ENCODE measurements around the gene RAMAC.

RAMAC gene

GRCh38 chr15:82958638-82959037 lies 27.4 kb upstream of the RAMAC start:
- peaks cover 13% of the 10 kb centered on the region for H3K36me3 Mint-ChIP-seq
- no peaks in the 10 kb centered on the region for H3K9me3 Mint-ChIP-seq
- no peak for ATAC-seq
- H3K27me3 Mint-ChIP-seq: no peaks in the 10 kb centered on the region
- H3K27ac Mint-ChIP-seq: peak overlapping the region; percentile 7
- no peak overlapping the region for H3K4me3 Mint-ChIP-seq
- no peaks in the 10 kb centered on the region for H3K4me1 Mint-ChIP-seq

- no peak for ATAC-seq
- H3K27ac Mint-ChIP-seq: no peak overlapping the region
- no peaks in the 10 kb centered on the region for H3K4me1 Mint-ChIP-seq
- no peaks in the 10 kb centered on the region for H3K27me3 Mint-ChIP-seq
- H3K36me3 Mint-ChIP-seq: peaks cover 13% of the 10 kb centered on the region
- H3K4me3 Mint-ChIP-seq: no peak overlapping the region
- no peaks in the 10 kb centered on the region for H3K9me3 Mint-ChIP-seq
Observed at GRCh38 chr15:82959423-82959822, 26.6 kb upstream of the RAMAC start.

- no peak overlapping the region for H3K4me3 Mint-ChIP-seq
Observed at GRCh38 chr15:82960766-82961165, 25.2 kb upstream of the RAMAC start.

GRCh38 chr15:82963471-82964341 lies 22.3 kb upstream of the RAMAC start:
- Mint-ChIP-seq H3K4me1 (peaks cover 12% of the 10 kb centered on the region), H3K27me3 (no peaks in the 10 kb centered on the region), H3K27ac (no peak overlapping the region), H3K4me3 (no peak overlapping the region), H3K36me3 (no peaks in the 10 kb centered on the region), H3K9me3 (no peaks in the 10 kb centered on the region)
- no peak for ATAC-seq

More at GRCh38 chr15:82960766-82961165, 25.2 kb upstream of the RAMAC start:
- H3K4me1 Mint-ChIP-seq: peaks cover under 1% of the 10 kb centered on the region
- no peak for ATAC-seq
- H3K27me3 Mint-ChIP-seq: no peaks in the 10 kb centered on the region
- peaks cover 13% of the 10 kb centered on the region for H3K36me3 Mint-ChIP-seq
- no peak overlapping the region for H3K27ac Mint-ChIP-seq
- no peaks in the 10 kb centered on the region for H3K9me3 Mint-ChIP-seq

- peaks cover 12% of the 10 kb centered on the region for H3K4me1 Mint-ChIP-seq
- no peaks in the 10 kb centered on the region for H3K27me3 Mint-ChIP-seq
- no peak overlapping the region for H3K27ac Mint-ChIP-seq
- H3K36me3 Mint-ChIP-seq: no peaks in the 10 kb centered on the region
- no peak for ATAC-seq
- no peak overlapping the region for H3K4me3 Mint-ChIP-seq
- H3K9me3 Mint-ChIP-seq: no peaks in the 10 kb centered on the region
Observed at GRCh38 chr15:82964890-82965289, 21.1 kb upstream of the RAMAC start.

- H3K4me1 Mint-ChIP-seq: peaks cover 12% of the 10 kb centered on the region
- H3K9me3 Mint-ChIP-seq: no peaks in the 10 kb centered on the region
- peak; percentile 79 for ATAC-seq
- no peak overlapping the region for H3K4me3 Mint-ChIP-seq
- H3K27me3 Mint-ChIP-seq: no peaks in the 10 kb centered on the region
- H3K36me3 Mint-ChIP-seq: no peaks in the 10 kb centered on the region
- H3K27ac Mint-ChIP-seq: no peak overlapping the region
Observed at GRCh38 chr15:82966671-82967071, 19.3 kb upstream of the RAMAC start.

- no peak for ATAC-seq
- H3K27me3 Mint-ChIP-seq: no peaks in the 10 kb centered on the region
- H3K4me1 Mint-ChIP-seq: peaks cover 18% of the 10 kb centered on the region
- H3K4me3 Mint-ChIP-seq: no peak overlapping the region
- no peaks in the 10 kb centered on the region for H3K9me3 Mint-ChIP-seq
- no peak overlapping the region for H3K27ac Mint-ChIP-seq
- no peaks in the 10 kb centered on the region for H3K36me3 Mint-ChIP-seq
Observed at GRCh38 chr15:82968066-82968465, 17.9 kb upstream of the RAMAC start.

- no peaks in the 10 kb centered on the region for H3K36me3 Mint-ChIP-seq
- no peak overlapping the region for H3K27ac Mint-ChIP-seq
- ATAC-seq: no peak
- H3K4me1 Mint-ChIP-seq: peaks cover 18% of the 10 kb centered on the region
- no peaks in the 10 kb centered on the region for H3K9me3 Mint-ChIP-seq
- no peak overlapping the region for H3K4me3 Mint-ChIP-seq
- no peaks in the 10 kb centered on the region for H3K27me3 Mint-ChIP-seq
Observed at GRCh38 chr15:82969353-82969752, 16.7 kb upstream of the RAMAC start.

GRCh38 chr15:82970078-82970686 lies 15.8 kb upstream of the RAMAC start:
- H3K9me3 Mint-ChIP-seq: no peaks in the 10 kb centered on the region
- no peaks in the 10 kb centered on the region for H3K36me3 Mint-ChIP-seq
- H3K27ac Mint-ChIP-seq: no peak overlapping the region
- H3K4me3 Mint-ChIP-seq: no peak overlapping the region
- no peaks in the 10 kb centered on the region for H3K27me3 Mint-ChIP-seq
- H3K4me1 Mint-ChIP-seq: peaks cover 18% of the 10 kb centered on the region
- no peak for ATAC-seq

- H3K27me3 Mint-ChIP-seq: no peaks in the 10 kb centered on the region
- no peak overlapping the region for H3K27ac Mint-ChIP-seq
- no peaks in the 10 kb centered on the region for H3K36me3 Mint-ChIP-seq
- H3K4me1 Mint-ChIP-seq: peaks cover 18% of the 10 kb centered on the region
- no peak overlapping the region for H3K4me3 Mint-ChIP-seq
- no peaks in the 10 kb centered on the region for H3K9me3 Mint-ChIP-seq
- no peak for ATAC-seq
Observed at GRCh38 chr15:82970696-82971095, 15.3 kb upstream of the RAMAC start.

- peaks cover 11% of the 10 kb centered on the region for H3K4me1 Mint-ChIP-seq
- H3K9me3 Mint-ChIP-seq: no peaks in the 10 kb centered on the region
- H3K27me3 Mint-ChIP-seq: no peaks in the 10 kb centered on the region
- no peaks in the 10 kb centered on the region for H3K36me3 Mint-ChIP-seq
- H3K27ac Mint-ChIP-seq: no peak overlapping the region
- no peak for ATAC-seq
- no peak overlapping the region for H3K4me3 Mint-ChIP-seq
Observed at GRCh38 chr15:82971218-82971984, 14.6 kb upstream of the RAMAC start.

GRCh38 chr15:82972990-82973389 lies 13.0 kb upstream of the RAMAC start:
- H3K9me3 Mint-ChIP-seq: no peaks in the 10 kb centered on the region
- H3K27me3 Mint-ChIP-seq: no peaks in the 10 kb centered on the region
- H3K36me3 Mint-ChIP-seq: peaks cover 7% of the 10 kb centered on the region
- no peak overlapping the region for H3K27ac Mint-ChIP-seq
- ATAC-seq: no peak
- H3K4me3 Mint-ChIP-seq: no peak overlapping the region
- H3K4me1 Mint-ChIP-seq: peaks cover 6% of the 10 kb centered on the region

- no peak for ATAC-seq
- H3K4me3 Mint-ChIP-seq: no peak overlapping the region
Observed at GRCh38 chr15:82977076-82977475, 8.9 kb upstream of the RAMAC start.

GRCh38 chr15:82978438-82978837 lies 7.6 kb upstream of the RAMAC start:
- Mint-ChIP-seq H3K4me1 (no peaks in the 10 kb centered on the region), H3K9me3 (no peaks in the 10 kb centered on the region), H3K27ac (no peak overlapping the region), H3K36me3 (peaks cover 12% of the 10 kb centered on the region), H3K27me3 (no peaks in the 10 kb centered on the region), H3K4me3 (no peak overlapping the region)
- ATAC-seq: no peak

More at GRCh38 chr15:82977076-82977475, 8.9 kb upstream of the RAMAC start:
- H3K27ac Mint-ChIP-seq: no peak overlapping the region
- H3K4me1 Mint-ChIP-seq: peaks cover 1% of the 10 kb centered on the region
- H3K36me3 Mint-ChIP-seq: peaks cover 12% of the 10 kb centered on the region
- no peaks in the 10 kb centered on the region for H3K9me3 Mint-ChIP-seq
- no peaks in the 10 kb centered on the region for H3K27me3 Mint-ChIP-seq

GRCh38 chr15:82979726-82980125 lies 6.3 kb upstream of the RAMAC start:
- H3K4me1 Mint-ChIP-seq: peaks cover 2% of the 10 kb centered on the region
- H3K27me3 Mint-ChIP-seq: no peaks in the 10 kb centered on the region
- ATAC-seq: no peak
- no peak overlapping the region for H3K27ac Mint-ChIP-seq
- no peak overlapping the region for H3K4me3 Mint-ChIP-seq
- H3K9me3 Mint-ChIP-seq: no peaks in the 10 kb centered on the region
- H3K36me3 Mint-ChIP-seq: peaks cover 12% of the 10 kb centered on the region

All from stimulated activated memory B cell treated with anti-CD40 and anti-IgM and Interleukin-4, amounts not matched to agents 10 μg/mL and 1 μg/mL and 100 μg/mL, for 72 hours (primary cell).